GM23338 (cell line): ENCODE results near the gene FAT1. TPM values are rescaled to one million over a fixed set of nuclear protein-coding genes. Genes with fewer than 3 reads are reported as not detected.

Experiments
- ATAC-seq: fragments of 200-7000 bp; cut with Tn5 transposase; 3 replicates; pipeline ENCODE4 v1.9.1; 2020
- DNase-seq: peaks from one replicate; pipeline ENCODE4 v3.0.0-alpha.2; 2015; ENCODE audit warnings: low spot score
- H2AFZ ChIP-seq: fragments of 200-600 bp; sonication (generic); 2 replicates; pipeline ENCODE4 v1.8.0; 2016; ENCODE audit warnings: antibody characterized with exemption, mild to moderate bottlenecking, moderate library complexity
- H3F3A ChIP-seq: fragments of 200-600 bp; sonication (generic); replicated peaks from 2 replicates; pipeline ENCODE4 v1.8.0; 2017; ENCODE audit warnings: antibody characterized with exemption, mixed run types, low read depth
- H3K27ac ChIP-seq: fragments of 200-600 bp; sonication (generic); 2 replicates; pipeline ENCODE4 v1.6.1; 2016; ENCODE audit warnings: low read depth
- H3K27me3 ChIP-seq: fragments of 200-600 bp; sonication (generic); 2 replicates; pipeline ENCODE4 v1.8.0; 2016; ENCODE audit warnings: mild to moderate bottlenecking, mixed run types, moderate library complexity; ENCODE audit not compliant: insufficient read depth
- H3K36me3 ChIP-seq: fragments of 200-600 bp; sonication (generic); 2 replicates; pipeline ENCODE4 v1.8.0; 2016; ENCODE audit warnings: mild to moderate bottlenecking; ENCODE audit not compliant: insufficient read depth
- H3K4me1 ChIP-seq: fragments of 200-600 bp; sonication (generic); 2 replicates; pipeline ENCODE4 v1.8.0; 2016; ENCODE audit warnings: mild to moderate bottlenecking, moderate library complexity; ENCODE audit not compliant: insufficient read depth
- H3K4me2 ChIP-seq: fragments of 200-600 bp; sonication (generic); 2 replicates; pipeline ENCODE4 v1.7.1; 2017; ENCODE audit warnings: mixed run types
- H3K4me3 ChIP-seq: fragments of 200-600 bp; sonication (generic); 2 replicates; pipeline ENCODE4 v1.6.1; 2016; ENCODE audit warnings: mixed run types
- H3K79me2 ChIP-seq: fragments of 200-600 bp; sonication (generic); replicated peaks from 2 replicates; pipeline ENCODE4 v1.8.0; 2017; ENCODE audit warnings: mild to moderate bottlenecking; ENCODE audit not compliant: insufficient read depth
- H3K9me2 ChIP-seq: fragments of 200-600 bp; sonication (generic); 2 replicates; pipeline ENCODE4 v1.8.0; 2017; ENCODE audit not compliant: insufficient read depth
- H4K20me1 ChIP-seq: fragments of 200-600 bp; sonication (generic); replicated peaks from 2 replicates; pipeline ENCODE4 v1.8.0; 2017; ENCODE audit warnings: mild to moderate bottlenecking; ENCODE audit not compliant: insufficient read depth
- H3K27ac Mint-ChIP-seq: 2 replicates; pipeline ENCODE4 v1.8.0; 2020; ENCODE audit warnings: inconsistent platforms, mild to moderate bottlenecking, moderate library complexity, mixed read lengths
- H3K27me3 Mint-ChIP-seq: 3 replicates; pipeline ENCODE4 v1.8.0; 2022; ENCODE audit warnings: low read depth, mild to moderate bottlenecking, moderate library complexity, mixed read lengths, inconsistent platforms; ENCODE audit not compliant: insufficient read depth, poor library complexity
- H3K36me3 Mint-ChIP-seq: 3 replicates; pipeline ENCODE4 v1.8.0; 2021; ENCODE audit warnings: low read depth, mild to moderate bottlenecking, inconsistent platforms, moderate library complexity, mixed read lengths
- H3K4me1 Mint-ChIP-seq: 3 replicates; pipeline ENCODE4 v1.8.0; 2020; ENCODE audit warnings: mild to moderate bottlenecking, inconsistent platforms, mixed read lengths
- H3K4me3 Mint-ChIP-seq: 3 replicates; pipeline ENCODE4 v1.8.0; 2021; ENCODE audit warnings: moderate library complexity, mild to moderate bottlenecking, inconsistent platforms, mixed read lengths
- H3K9me3 Mint-ChIP-seq: 3 replicates; pipeline ENCODE4 v1.8.0; 2020; ENCODE audit warnings: moderate library complexity, mild to moderate bottlenecking, inconsistent platforms, mixed read lengths
- CREB1 ChIP-seq: fragments of 250-450 bp; sonication (Bioruptor Pico); IDR thresholded peaks from 2 replicates; pipeline ENCODE4 v1.5.0; 2020; ENCODE audit warnings: low read depth, mild to moderate bottlenecking, moderate library complexity
- EZH2 ChIP-seq: fragments of 200-600 bp; sonication (generic); IDR thresholded peaks from one replicate; pipeline ENCODE4 v1.8.0; 2017; ENCODE audit warnings: antibody characterized with exemption, mild to moderate bottlenecking, low read depth; ENCODE audit not compliant: unreplicated experiment
- EZH2phosphoT487 ChIP-seq: fragments of 200-600 bp; sonication (generic); IDR thresholded peaks from one replicate; pipeline ENCODE4 v1.8.1; 2018; ENCODE audit warnings: antibody characterized with exemption; ENCODE audit not compliant: unreplicated experiment
- JUNB ChIP-seq: IDR thresholded peaks from one replicate; pipeline ENCODE4 v1.6.1; 2016; ENCODE audit warnings: antibody characterized with exemption; ENCODE audit not compliant: unreplicated experiment
- NANOG ChIP-seq: IDR thresholded peaks from 2 replicates; pipeline ENCODE4 v1.6.1; 2016; ENCODE audit warnings: antibody characterized with exemption, borderline replicate concordance
- POLR2AphosphoS5 ChIP-seq: IDR thresholded peaks from 2 replicates; pipeline ENCODE4 v1.6.1; 2016; ENCODE audit warnings: antibody characterized with exemption, low read depth
- REST ChIP-seq: IDR thresholded peaks from one replicate; pipeline ENCODE4 v1.6.1; 2018; ENCODE audit warnings: antibody characterized with exemption; ENCODE audit not compliant: unreplicated experiment
- STAT1 ChIP-seq: IDR thresholded peaks from one replicate; pipeline ENCODE4 v1.6.1; 2016; ENCODE audit warnings: antibody characterized with exemption; ENCODE audit not compliant: unreplicated experiment
- ZNF114 ChIP-seq: fragments of 250-450 bp; sonication (Bioruptor Pico); IDR thresholded peaks from 2 replicates; pipeline ENCODE4 v1.5.0; 2020; ENCODE audit warnings: mild to moderate bottlenecking, moderate library complexity
- ZNF331 ChIP-seq: fragments of 250-450 bp; sonication (Bioruptor Pico); IDR thresholded peaks from 2 replicates; pipeline ENCODE4 v1.5.0; 2020; ENCODE audit warnings: low read depth, mild to moderate bottlenecking, moderate library complexity
- polyA plus RNA-seq: library from polyadenylated mRNA; unstranded; fragments of >200 nt; fragmentation: Nextera tagmentation; extraction: Ambion mirVana; gene quantifications from 2 replicates; pipeline ENCODE4 v1.2.1, GENCODE V29; 2016
- total RNA-seq: library from RNA; depleted of rRNA; stranded (reverse); fragments of >200 nt; shearing (Covaris generic); gene quantifications from 2 replicates; pipeline ENCODE4 v1.2.3, GENCODE V29; 2014
- TF ChIP-seq, protein P1 (sequence below): fragments of 250-450 bp; sonication (Bioruptor Pico); IDR thresholded peaks from 2 replicates; pipeline ENCODE4 v1.5.0; 2020; ENCODE audit warnings: mild to moderate bottlenecking, moderate library complexity
- TF ChIP-seq, protein P2 (sequence below): IDR thresholded peaks from 2 replicates; pipeline ENCODE4 v1.6.1; 2016; ENCODE audit warnings: antibody characterized with exemption
- TF ChIP-seq, protein P3 (sequence below), 2 experiments: fragments of 200-600 bp in 1 of 2; sonication (generic) in 1 of 2; conservative IDR thresholded peaks; 2 replicates each; pipeline versions ENCODE4 v1.5.1 to v1.6.1; 2016 to 2017; ENCODE audit warnings: antibody characterized with exemption in 2 of 2, low read depth in 2 of 2, mild to moderate bottlenecking in 2 of 2, moderate library complexity in 1 of 2

FAT1 gene
- total and polyA plus RNA-seq, 2 experiments from 2014 or later: 37.6 to 137 TPM

- H3F3A ChIP-seq: no peaks in the 10 kb centered on the region
- no peaks in the 10 kb centered on the region for H3K9me2 ChIP-seq
- DNase-seq: no peak
- peaks cover 36% of the 10 kb centered on the region for H3K36me3 Mint-ChIP-seq
- no peak overlapping the region for H2AFZ ChIP-seq
- peaks cover 12% of the 10 kb centered on the region; the same call in 1 of the 2 replicates for H3K36me3 ChIP-seq
- H4K20me1 ChIP-seq: no peaks in the 10 kb centered on the region
- no peak overlapping the region for H3K27ac ChIP-seq
- peaks cover 12% of the 10 kb centered on the region for H3K27me3 Mint-ChIP-seq
- no peak for TF ChIP-seq REST
- TF ChIP-seq, protein P1, sequence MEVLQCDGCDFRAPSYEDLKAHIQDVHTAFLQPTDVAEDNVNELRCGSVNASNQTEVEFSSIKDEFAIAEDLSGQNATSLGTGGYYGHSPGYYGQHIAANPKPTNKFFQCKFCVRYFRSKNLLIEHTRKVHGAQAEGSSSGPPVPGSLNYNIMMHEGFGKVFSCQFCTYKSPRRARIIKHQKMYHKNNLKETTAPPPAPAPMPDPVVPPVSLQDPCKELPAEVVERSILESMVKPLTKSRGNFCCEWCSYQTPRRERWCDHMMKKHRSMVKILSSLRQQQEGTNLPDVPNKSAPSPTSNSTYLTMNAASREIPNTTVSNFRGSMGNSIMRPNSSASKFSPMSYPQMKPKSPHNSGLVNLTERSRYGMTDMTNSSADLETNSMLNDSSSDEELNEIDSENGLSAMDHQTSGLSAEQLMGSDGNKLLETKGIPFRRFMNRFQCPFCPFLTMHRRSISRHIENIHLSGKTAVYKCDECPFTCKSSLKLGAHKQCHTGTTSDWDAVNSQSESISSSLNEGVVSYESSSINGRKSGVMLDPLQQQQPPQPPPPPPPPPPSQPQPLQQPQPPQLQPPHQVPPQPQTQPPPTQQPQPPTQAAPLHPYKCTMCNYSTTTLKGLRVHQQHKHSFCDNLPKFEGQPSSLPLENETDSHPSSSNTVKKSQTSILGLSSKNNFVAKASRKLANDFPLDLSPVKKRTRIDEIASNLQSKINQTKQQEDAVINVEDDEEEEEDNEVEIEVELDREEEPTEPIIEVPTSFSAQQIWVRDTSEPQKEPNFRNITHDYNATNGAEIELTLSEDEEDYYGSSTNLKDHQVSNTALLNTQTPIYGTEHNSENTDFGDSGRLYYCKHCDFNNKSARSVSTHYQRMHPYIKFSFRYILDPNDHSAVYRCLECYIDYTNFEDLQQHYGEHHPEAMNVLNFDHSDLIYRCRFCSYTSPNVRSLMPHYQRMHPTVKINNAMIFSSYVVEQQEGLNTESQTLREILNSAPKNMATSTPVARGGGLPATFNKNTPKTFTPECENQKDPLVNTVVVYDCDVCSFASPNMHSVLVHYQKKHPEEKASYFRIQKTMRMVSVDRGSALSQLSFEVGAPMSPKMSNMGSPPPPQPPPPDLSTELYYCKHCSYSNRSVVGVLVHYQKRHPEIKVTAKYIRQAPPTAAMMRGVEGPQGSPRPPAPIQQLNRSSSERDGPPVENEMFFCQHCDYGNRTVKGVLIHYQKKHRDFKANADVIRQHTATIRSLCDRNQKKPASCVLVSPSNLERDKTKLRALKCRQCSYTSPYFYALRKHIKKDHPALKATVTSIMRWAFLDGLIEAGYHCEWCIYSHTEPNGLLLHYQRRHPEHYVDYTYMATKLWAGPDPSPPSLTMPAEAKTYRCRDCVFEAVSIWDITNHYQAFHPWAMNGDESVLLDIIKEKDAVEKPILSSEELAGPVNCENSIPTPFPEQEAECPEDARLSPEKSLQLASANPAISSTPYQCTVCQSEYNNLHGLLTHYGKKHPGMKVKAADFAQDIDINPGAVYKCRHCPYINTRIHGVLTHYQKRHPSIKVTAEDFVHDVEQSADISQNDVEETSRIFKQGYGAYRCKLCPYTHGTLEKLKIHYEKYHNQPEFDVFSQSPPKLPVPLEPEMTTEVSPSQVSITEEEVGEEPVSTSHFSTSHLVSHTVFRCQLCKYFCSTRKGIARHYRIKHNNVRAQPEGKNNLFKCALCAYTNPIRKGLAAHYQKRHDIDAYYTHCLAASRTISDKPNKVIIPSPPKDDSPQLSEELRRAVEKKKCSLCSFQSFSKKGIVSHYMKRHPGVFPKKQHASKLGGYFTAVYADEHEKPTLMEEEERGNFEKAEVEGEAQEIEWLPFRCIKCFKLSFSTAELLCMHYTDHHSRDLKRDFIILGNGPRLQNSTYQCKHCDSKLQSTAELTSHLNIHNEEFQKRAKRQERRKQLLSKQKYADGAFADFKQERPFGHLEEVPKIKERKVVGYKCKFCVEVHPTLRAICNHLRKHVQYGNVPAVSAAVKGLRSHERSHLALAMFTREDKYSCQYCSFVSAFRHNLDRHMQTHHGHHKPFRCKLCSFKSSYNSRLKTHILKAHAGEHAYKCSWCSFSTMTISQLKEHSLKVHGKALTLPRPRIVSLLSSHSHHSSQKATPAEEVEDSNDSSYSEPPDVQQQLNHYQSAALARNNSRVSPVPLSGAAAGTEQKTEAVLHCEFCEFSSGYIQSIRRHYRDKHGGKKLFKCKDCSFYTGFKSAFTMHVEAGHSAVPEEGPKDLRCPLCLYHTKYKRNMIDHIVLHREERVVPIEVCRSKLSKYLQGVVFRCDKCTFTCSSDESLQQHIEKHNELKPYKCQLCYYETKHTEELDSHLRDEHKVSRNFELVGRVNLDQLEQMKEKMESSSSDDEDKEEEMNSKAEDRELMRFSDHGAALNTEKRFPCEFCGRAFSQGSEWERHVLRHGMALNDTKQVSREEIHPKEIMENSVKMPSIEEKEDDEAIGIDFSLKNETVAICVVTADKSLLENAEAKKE: no peak
- TF ChIP-seq, protein P2, sequence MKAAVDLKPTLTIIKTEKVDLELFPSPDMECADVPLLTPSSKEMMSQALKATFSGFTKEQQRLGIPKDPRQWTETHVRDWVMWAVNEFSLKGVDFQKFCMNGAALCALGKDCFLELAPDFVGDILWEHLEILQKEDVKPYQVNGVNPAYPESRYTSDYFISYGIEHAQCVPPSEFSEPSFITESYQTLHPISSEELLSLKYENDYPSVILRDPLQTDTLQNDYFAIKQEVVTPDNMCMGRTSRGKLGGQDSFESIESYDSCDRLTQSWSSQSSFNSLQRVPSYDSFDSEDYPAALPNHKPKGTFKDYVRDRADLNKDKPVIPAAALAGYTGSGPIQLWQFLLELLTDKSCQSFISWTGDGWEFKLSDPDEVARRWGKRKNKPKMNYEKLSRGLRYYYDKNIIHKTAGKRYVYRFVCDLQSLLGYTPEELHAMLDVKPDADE: no peak
- TF ChIP-seq, protein P3, sequence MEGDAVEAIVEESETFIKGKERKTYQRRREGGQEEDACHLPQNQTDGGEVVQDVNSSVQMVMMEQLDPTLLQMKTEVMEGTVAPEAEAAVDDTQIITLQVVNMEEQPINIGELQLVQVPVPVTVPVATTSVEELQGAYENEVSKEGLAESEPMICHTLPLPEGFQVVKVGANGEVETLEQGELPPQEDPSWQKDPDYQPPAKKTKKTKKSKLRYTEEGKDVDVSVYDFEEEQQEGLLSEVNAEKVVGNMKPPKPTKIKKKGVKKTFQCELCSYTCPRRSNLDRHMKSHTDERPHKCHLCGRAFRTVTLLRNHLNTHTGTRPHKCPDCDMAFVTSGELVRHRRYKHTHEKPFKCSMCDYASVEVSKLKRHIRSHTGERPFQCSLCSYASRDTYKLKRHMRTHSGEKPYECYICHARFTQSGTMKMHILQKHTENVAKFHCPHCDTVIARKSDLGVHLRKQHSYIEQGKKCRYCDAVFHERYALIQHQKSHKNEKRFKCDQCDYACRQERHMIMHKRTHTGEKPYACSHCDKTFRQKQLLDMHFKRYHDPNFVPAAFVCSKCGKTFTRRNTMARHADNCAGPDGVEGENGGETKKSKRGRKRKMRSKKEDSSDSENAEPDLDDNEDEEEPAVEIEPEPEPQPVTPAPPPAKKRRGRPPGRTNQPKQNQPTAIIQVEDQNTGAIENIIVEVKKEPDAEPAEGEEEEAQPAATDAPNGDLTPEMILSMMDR (conservative IDR thresholded peaks at IDR 0.05; ENCODE audit: low read depth in 2 of 2): no peak
- TF ChIP-seq CREB1 (CRISPR knock-in tag): no peak
- TF ChIP-seq POLR2AphosphoS5: no peak
- TF ChIP-seq STAT1: no peak
- no peak for TF ChIP-seq EZH2phosphoT487
- no peak for TF ChIP-seq ZNF331
- no peak for TF ChIP-seq NANOG
- TF ChIP-seq JUNB: no peak
- no peak for TF ChIP-seq ZNF114 (CRISPR knock-in tag)
- TF ChIP-seq EZH2: no peak
- no peak for ATAC-seq
- no peak overlapping the region for H3K27ac Mint-ChIP-seq
- H3K27me3 ChIP-seq: no peaks in the 10 kb centered on the region
- no peak overlapping the region for H3K4me3 ChIP-seq
- no peaks in the 10 kb centered on the region for H3K4me1 ChIP-seq
- no peak overlapping the region for H3K4me3 Mint-ChIP-seq
- no peak overlapping the region for H3K4me2 ChIP-seq
- H3K79me2 ChIP-seq: peaks cover under 1% of the 10 kb centered on the region; the same call in 1 of the 2 replicates
- no peaks in the 10 kb centered on the region; the same call in 2 of the 3 replicates for H3K4me1 Mint-ChIP-seq
- H3K9me3 Mint-ChIP-seq: peaks cover 15% of the 10 kb centered on the region
These were observed 143.0 kb downstream of the FAT1 start for GRCh38 chr4:186580669-186581068.
